A673 (cell line): ENCODE results near the gene MAP2K3. TPM values are rescaled to one million over a fixed set of nuclear protein-coding genes. Genes with fewer than 3 reads are reported as not detected.

Experiments
- BruUV-seq: library from RNA; stranded (reverse); fragments of 400-500 nt; replicated peaks from 2 replicates; lab custom pipeline; 2021; lab: Mats Ljungman, UMichigan
- CTCF ChIA-PET: fragments of 300-600 bp; sonication (Branson Sonifier 250); formaldehyde crosslinking; loops from one replicate; lab custom pipeline; 2022; ENCODE audit warnings: antibody characterized with exemption; lab: Charles Lee
- POLR2A ChIA-PET: fragments of 300-600 bp; sonication (Branson Sonifier 250); formaldehyde crosslinking; loops from one replicate; lab custom pipeline; 2022; ENCODE audit warnings: antibody characterized with exemption; ENCODE audit not compliant: low non-redundant PET; lab: Charles Lee
- DNase-seq: peaks from one replicate; pipeline ENCODE4 v3.0.0-alpha.2; 2015; ENCODE audit warnings: low spot score
- H3K27ac ChIP-seq: fragments of 200-600 bp; sonication (generic); 2 replicates; pipeline ENCODE4 v1.5.1; 2016; ENCODE audit warnings: mixed run types, low read depth, mild to moderate bottlenecking, mixed read lengths, antibody characterized with exemption, low read length; ENCODE audit not compliant: poor library complexity, severe bottlenecking
- H3K27me3 ChIP-seq: fragments of 200-600 bp; sonication (generic); replicated peaks from 2 replicates; pipeline ENCODE4 v1.6.1; 2017; ENCODE audit warnings: mixed run types, low read depth, mild to moderate bottlenecking, mixed read lengths, antibody characterized with exemption, low read length; ENCODE audit not compliant: insufficient read depth, poor library complexity
- H3K36me3 ChIP-seq: fragments of 200-600 bp; sonication (generic); 2 replicates; pipeline ENCODE4 v1.6.1; 2016; ENCODE audit warnings: mixed run types, mild to moderate bottlenecking, mixed read lengths, antibody characterized with exemption, low read length; ENCODE audit not compliant: insufficient read depth, poor library complexity, severe bottlenecking
- H3K4me1 ChIP-seq: fragments of 200-600 bp; sonication (generic); 2 replicates; pipeline ENCODE4 v1.6.1; 2017; ENCODE audit warnings: mixed run types, mild to moderate bottlenecking, mixed read lengths, antibody characterized with exemption, low read length; ENCODE audit not compliant: insufficient read depth, poor library complexity, severe bottlenecking
- H3K4me3 ChIP-seq: fragments of 200-600 bp; sonication (generic); 2 replicates; pipeline ENCODE4 v1.5.1; 2016; ENCODE audit warnings: low read depth, mixed run types, mild to moderate bottlenecking, mixed read lengths, low read length; ENCODE audit not compliant: poor library complexity, severe bottlenecking
- H3K9me3 ChIP-seq: fragments of 200-600 bp; sonication (generic); 2 replicates; pipeline ENCODE4 v1.6.1; 2016; ENCODE audit warnings: mixed run types, low read depth, mild to moderate bottlenecking, mixed read lengths, antibody characterized with exemption, low read length; ENCODE audit not compliant: poor library complexity, severe bottlenecking
- EZH2 ChIP-seq: fragments of 200-600 bp; sonication (generic); IDR thresholded peaks from 2 replicates; pipeline ENCODE4 v1.6.1; 2017; ENCODE audit warnings: borderline replicate concordance, low read depth, mild to moderate bottlenecking, mixed read lengths, antibody characterized with exemption, low read length; ENCODE audit not compliant: poor library complexity, severe bottlenecking
- intact Hi-C: fragments of 100-400 bp; cut with micrococcal nuclease; formaldehyde crosslinking; loops from one replicate; pipeline ENCODE4 v1.10.0; 2022; ENCODE audit not compliant: unreplicated experiment
- total RNA-seq: library from RNA; stranded (reverse); gene quantifications from 2 replicates; pipeline ENCODE4 v1.2.3, GENCODE V29; 2021
- TF ChIP-seq, protein P1 (sequence below): fragments of 300-800, 200-600 bp; sonication (generic); conservative IDR thresholded peaks from 2 replicates; pipeline ENCODE4 v1.5.1; 2017; ENCODE audit warnings: low read depth, mild to moderate bottlenecking, antibody characterized with exemption, low read length, moderate library complexity, mixed read lengths

The MAP2K3 gene
- total RNA-seq, 1 experiment from 2014 or later, result 44.0 TPM

- ChIA-PET POLR2A (no interaction called here), CTCF (no interaction called here)
- H3K4me3 ChIP-seq, result no peak overlapping the region
- no peaks in the 10 kb centered on the region for H3K36me3 ChIP-seq
- TF ChIP-seq EZH2, result no peak
- TF ChIP-seq, protein P1, sequence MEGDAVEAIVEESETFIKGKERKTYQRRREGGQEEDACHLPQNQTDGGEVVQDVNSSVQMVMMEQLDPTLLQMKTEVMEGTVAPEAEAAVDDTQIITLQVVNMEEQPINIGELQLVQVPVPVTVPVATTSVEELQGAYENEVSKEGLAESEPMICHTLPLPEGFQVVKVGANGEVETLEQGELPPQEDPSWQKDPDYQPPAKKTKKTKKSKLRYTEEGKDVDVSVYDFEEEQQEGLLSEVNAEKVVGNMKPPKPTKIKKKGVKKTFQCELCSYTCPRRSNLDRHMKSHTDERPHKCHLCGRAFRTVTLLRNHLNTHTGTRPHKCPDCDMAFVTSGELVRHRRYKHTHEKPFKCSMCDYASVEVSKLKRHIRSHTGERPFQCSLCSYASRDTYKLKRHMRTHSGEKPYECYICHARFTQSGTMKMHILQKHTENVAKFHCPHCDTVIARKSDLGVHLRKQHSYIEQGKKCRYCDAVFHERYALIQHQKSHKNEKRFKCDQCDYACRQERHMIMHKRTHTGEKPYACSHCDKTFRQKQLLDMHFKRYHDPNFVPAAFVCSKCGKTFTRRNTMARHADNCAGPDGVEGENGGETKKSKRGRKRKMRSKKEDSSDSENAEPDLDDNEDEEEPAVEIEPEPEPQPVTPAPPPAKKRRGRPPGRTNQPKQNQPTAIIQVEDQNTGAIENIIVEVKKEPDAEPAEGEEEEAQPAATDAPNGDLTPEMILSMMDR, result no peak
- H3K9me3 ChIP-seq, result no peaks in the 10 kb centered on the region
- H3K27ac ChIP-seq, result no peak overlapping the region
- H3K4me1 ChIP-seq, result no peaks in the 10 kb centered on the region
- DNase-seq, result no peak
- H3K27me3 ChIP-seq, result no peaks in the 10 kb centered on the region
- BruUV-seq, result no TSS peak
- intact Hi-C loops, result no loop called here
Observed at GRCh38 chr17:21360048-21360447, 75.5 kb downstream of the MAP2K3 start.

DNA sequence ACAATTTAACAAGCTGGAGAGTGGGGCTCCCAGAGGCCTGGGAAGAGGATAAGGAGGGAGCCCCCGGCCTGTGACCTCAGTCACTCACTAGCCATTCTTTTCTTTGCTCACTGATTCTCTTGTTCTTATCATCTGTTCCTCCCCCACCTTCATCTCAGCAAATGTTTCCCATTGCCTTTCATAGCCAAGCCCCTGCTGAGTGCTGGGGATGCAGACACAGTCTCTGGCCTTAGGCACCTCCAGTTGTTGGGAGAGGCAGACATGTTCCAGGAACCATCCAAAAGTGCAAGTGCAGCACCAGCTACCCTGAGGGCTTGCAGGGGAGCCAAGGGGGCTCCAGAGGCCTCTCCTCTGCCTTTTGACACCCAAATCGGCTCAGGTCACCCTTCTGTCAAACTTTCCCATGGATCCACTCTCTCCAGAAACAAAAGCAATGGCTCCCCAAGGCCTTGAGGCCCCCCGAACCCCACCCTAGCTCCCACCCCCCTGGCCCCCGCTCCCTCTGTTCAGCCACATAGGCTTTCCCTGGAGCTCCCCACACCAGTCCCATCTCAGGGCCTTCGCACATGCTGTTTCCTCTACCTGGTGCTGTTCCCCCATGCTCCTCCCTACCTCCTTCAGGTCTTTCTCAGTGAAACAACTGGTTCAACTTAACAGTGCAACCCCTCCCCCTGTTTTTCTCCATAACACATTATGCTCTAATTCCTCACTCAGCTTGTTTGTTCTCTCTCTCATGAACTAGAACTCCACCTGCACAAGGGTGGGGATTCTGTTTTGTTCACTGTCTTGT lies 76.7 kb downstream of the MAP2K3 start:
- no peaks in the 10 kb centered on the region for H3K36me3 ChIP-seq
- intact Hi-C loops, result no loop called here
- H3K9me3 ChIP-seq, result no peaks in the 10 kb centered on the region
- DNase-seq, result no peak
- no peaks in the 10 kb centered on the region for H3K27me3 ChIP-seq
- CTCF ChIA-PET, result no interaction called here
- no peak overlapping the region for H3K4me3 ChIP-seq
- no TSS peak for BruUV-seq
- H3K4me1 ChIP-seq, result no peaks in the 10 kb centered on the region
- no peak overlapping the region for H3K27ac ChIP-seq
- TF ChIP-seq, protein P1, result no peak
- TF ChIP-seq EZH2, result no peak
- POLR2A ChIA-PET, result no interaction called here

DNA sequence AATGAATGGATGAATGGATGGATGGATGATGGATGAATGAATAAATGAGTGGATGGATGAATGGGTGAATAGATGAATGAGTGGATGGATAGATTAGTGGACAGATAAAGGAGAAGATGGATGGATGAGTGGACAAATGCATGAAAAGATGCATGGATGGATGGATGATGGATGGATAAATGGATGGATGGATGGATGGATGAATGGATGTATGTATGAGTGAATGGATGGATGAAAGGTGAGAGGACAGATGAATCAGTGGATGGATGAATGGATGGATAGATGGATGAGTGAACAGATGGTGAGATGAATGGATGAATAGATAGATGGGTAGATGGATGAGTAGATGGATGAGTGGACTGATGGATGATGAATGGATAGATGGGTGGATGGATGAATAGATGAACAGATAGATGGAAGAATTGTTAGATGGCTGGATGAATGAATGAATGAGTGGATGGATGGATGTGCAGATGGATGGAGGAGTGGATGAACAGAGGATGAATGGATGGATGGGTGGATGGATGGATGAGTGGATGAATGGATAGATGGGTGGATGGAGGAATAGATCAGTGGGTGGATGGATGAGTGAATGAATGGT lies 77.9 kb downstream of the MAP2K3 start:
- CTCF ChIA-PET, result no interaction called here
- H3K9me3 ChIP-seq, result no peaks in the 10 kb centered on the region
- no peak overlapping the region for H3K27ac ChIP-seq
- no peaks in the 10 kb centered on the region for H3K4me1 ChIP-seq
- POLR2A ChIA-PET, result no interaction called here
- H3K36me3 ChIP-seq, result no peaks in the 10 kb centered on the region
- DNase-seq, result no peak
- H3K27me3 ChIP-seq, result no peaks in the 10 kb centered on the region
- intact Hi-C loops, result no loop called here
- H3K4me3 ChIP-seq, result no peak overlapping the region
- no peak for TF ChIP-seq EZH2
- TF ChIP-seq, protein P1, result no peak
- BruUV-seq, result no TSS peak
